ENCODE data around the gene MAP2K1.
A peak's percentile ranks its signal among the peaks of the same experiment; 100 is the strongest.

Gene MAP2K1

GRCh38 chr15:66508293-66508883, 121.7 kb downstream of the MAP2K1 start:
- Histone ChIP-seq H3K36me3 (ENCODE audit: control insufficient read depth, low read length) (peaks cover 52% of the 10 kb centered on the region), H3F3A (ENCODE audit: control insufficient read depth, insufficient read depth) (peaks cover 13% of the 10 kb centered on the region), H3K4me1 (ENCODE audit: control insufficient read depth, low read length) (peaks cover 23% of the 10 kb centered on the region), H4K20me1 (ENCODE audit: control insufficient read depth, insufficient read depth, low read depth, low read length) (peaks cover 9% of the 10 kb centered on the region; the same call in 1 of the 2 replicates), H3K4me3 (ENCODE audit: low read length) (no peak overlapping the region), H3K9me2 (replicated peaks; ENCODE audit: control insufficient read depth, low read length) (no peaks in the 10 kb centered on the region), H3K27ac (ENCODE audit: low read depth, low read length) (0 out of 2 replicates have a peak overlapping the region, but pooled peaks have one; percentile 11), H3K27me3 (ENCODE audit: control insufficient read depth, low read length) (no peaks in the 10 kb centered on the region), H3K9me3 (ENCODE audit: control insufficient read depth, insufficient read depth, low read length) (no peaks in the 10 kb centered on the region), H3K79me2 (ENCODE audit: control insufficient read depth, low read length) (peaks cover 65% of the 10 kb centered on the region), H3K4me2 (ENCODE audit: low read length) (peak overlapping the region; percentile 38; the same call in 1 of the 2 replicates)
- TF ChIP-seq, protein P1, sequence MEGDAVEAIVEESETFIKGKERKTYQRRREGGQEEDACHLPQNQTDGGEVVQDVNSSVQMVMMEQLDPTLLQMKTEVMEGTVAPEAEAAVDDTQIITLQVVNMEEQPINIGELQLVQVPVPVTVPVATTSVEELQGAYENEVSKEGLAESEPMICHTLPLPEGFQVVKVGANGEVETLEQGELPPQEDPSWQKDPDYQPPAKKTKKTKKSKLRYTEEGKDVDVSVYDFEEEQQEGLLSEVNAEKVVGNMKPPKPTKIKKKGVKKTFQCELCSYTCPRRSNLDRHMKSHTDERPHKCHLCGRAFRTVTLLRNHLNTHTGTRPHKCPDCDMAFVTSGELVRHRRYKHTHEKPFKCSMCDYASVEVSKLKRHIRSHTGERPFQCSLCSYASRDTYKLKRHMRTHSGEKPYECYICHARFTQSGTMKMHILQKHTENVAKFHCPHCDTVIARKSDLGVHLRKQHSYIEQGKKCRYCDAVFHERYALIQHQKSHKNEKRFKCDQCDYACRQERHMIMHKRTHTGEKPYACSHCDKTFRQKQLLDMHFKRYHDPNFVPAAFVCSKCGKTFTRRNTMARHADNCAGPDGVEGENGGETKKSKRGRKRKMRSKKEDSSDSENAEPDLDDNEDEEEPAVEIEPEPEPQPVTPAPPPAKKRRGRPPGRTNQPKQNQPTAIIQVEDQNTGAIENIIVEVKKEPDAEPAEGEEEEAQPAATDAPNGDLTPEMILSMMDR (IDR thresholded peaks at IDR 0.05; ENCODE audit: low read depth, low read length, poor library complexity, severe bottlenecking): no peak
- TF ChIP-seq EZH2phosphoT487 (IDR thresholded peaks at IDR 0.05; ENCODE audit: borderline replicate concordance, low read length): no peak

- Histone ChIP-seq H3K9me3 (ENCODE audit: control insufficient read depth, insufficient read depth, low read length) (no peaks in the 10 kb centered on the region), H3K9me2 (replicated peaks; ENCODE audit: control insufficient read depth, low read length) (no peaks in the 10 kb centered on the region), H3K36me3 (ENCODE audit: control insufficient read depth, low read length) (peaks cover 58% of the 10 kb centered on the region), H4K20me1 (ENCODE audit: control insufficient read depth, insufficient read depth, low read depth, low read length) (no peaks in the 10 kb centered on the region), H3K27ac (ENCODE audit: low read depth, low read length) (no peak overlapping the region), H3K4me1 (ENCODE audit: control insufficient read depth, low read length) (no peaks in the 10 kb centered on the region), H3K4me2 (ENCODE audit: low read length) (no peak overlapping the region), H3F3A (ENCODE audit: control insufficient read depth, insufficient read depth) (peaks cover 3% of the 10 kb centered on the region; the same call in 1 of the 2 replicates), H3K79me2 (ENCODE audit: control insufficient read depth, low read length) (peaks cover 6% of the 10 kb centered on the region), H3K27me3 (ENCODE audit: control insufficient read depth, low read length) (no peaks in the 10 kb centered on the region), H3K4me3 (ENCODE audit: low read length) (no peak overlapping the region)
- TF ChIP-seq, protein P1 (IDR thresholded peaks at IDR 0.05; ENCODE audit: low read depth, low read length, poor library complexity, severe bottlenecking): no peak
- TF ChIP-seq EZH2phosphoT487 (IDR thresholded peaks at IDR 0.05; ENCODE audit: borderline replicate concordance, low read length): no peak
Observed at GRCh38 chr15:66514586-66514985, 127.9 kb downstream of the MAP2K1 start.

DNA sequence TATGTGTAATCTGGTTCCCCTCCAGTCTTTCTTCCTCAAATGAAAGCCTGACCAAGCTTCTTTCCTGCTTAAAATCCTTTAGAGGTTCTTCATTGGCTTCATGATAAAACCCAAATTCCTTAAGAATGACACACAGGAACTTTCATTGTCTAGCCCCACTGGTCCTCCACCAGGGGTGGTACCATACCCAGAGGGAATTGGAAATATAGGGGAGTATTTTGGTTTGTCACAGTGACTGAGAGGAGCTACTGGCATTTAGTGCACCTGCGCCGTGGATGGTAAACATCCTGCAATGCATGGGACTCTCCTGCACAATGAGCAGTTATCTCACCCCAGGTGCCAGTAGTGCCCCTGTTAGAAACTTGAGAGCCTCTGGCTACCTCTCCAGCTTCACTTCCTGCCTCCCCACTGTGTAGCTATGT, 129.2 kb downstream of the MAP2K1 start:
- no peaks in the 10 kb centered on the region for H3K79me2 ChIP-seq (ENCODE audit: control insufficient read depth, low read length)
- H3K27me3 ChIP-seq (ENCODE audit: control insufficient read depth, low read length): no peaks in the 10 kb centered on the region
- H3K27ac ChIP-seq (ENCODE audit: low read depth, low read length): no peak overlapping the region
- no peaks in the 10 kb centered on the region for H4K20me1 ChIP-seq (ENCODE audit: control insufficient read depth, insufficient read depth, low read depth, low read length)
- no peak overlapping the region for H3K4me2 ChIP-seq (ENCODE audit: low read length)
- no peak for TF ChIP-seq EZH2phosphoT487 (IDR thresholded peaks at IDR 0.05; ENCODE audit: borderline replicate concordance, low read length)
- TF ChIP-seq, protein P1 (IDR thresholded peaks at IDR 0.05; ENCODE audit: low read depth, low read length, poor library complexity, severe bottlenecking): no peak
- no peaks in the 10 kb centered on the region for H3K4me1 ChIP-seq (ENCODE audit: control insufficient read depth, low read length)
- H3F3A ChIP-seq (ENCODE audit: control insufficient read depth, insufficient read depth): peaks cover 3% of the 10 kb centered on the region; the same call in 1 of the 2 replicates
- H3K9me3 ChIP-seq (ENCODE audit: control insufficient read depth, insufficient read depth, low read length): no peaks in the 10 kb centered on the region
- no peaks in the 10 kb centered on the region for H3K9me2 ChIP-seq (replicated peaks; ENCODE audit: control insufficient read depth, low read length)
- peaks cover 61% of the 10 kb centered on the region for H3K36me3 ChIP-seq (ENCODE audit: control insufficient read depth, low read length)
- no peak overlapping the region for H3K4me3 ChIP-seq (ENCODE audit: low read length)
